ENCODE measurements around the gene WIPF1. TPM values are rescaled to one million over a fixed set of nuclear protein-coding genes. Genes with fewer than 3 reads are reported as not detected.

The WIPF1 gene
- polyA plus RNA-seq, 1 donor from 2014 or later, result 0.25 TPM

DNA sequence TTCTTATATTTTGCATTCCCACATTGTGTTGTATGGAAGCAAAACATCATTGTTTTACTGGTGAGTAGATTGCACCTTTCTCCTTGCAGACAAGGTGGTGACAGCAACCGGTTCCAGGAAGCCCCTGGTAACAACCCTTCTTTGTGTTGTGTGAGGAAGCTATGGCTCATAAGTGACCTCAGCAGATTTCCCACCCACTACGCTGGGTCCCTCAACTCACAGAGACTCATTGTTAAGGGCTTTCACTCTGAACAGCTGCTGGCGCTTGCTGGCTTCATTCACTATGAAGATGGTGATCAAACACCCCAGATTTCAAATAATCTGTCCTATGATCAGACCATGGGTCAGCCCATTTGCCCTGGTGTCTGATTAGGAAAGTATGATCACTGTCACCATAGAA lies 53.4 kb downstream of the WIPF1 start:
- H3K79me2 ChIP-seq (replicated peaks; ENCODE audit: insufficient read depth, low read length), result no peaks in the 10 kb centered on the region
- no peaks in the 10 kb centered on the region for H3F3A ChIP-seq (ENCODE audit: insufficient read depth, low read length, poor library complexity, severe bottlenecking)
- H3K9me2 ChIP-seq (ENCODE audit: insufficient read depth, low read length), result no peaks in the 10 kb centered on the region
- H3K4me3 ChIP-seq (ENCODE audit: low read length), result no peak overlapping the region
- H4K20me1 ChIP-seq (ENCODE audit: insufficient read depth), result no peaks in the 10 kb centered on the region
- no peaks in the 10 kb centered on the region for H3K9me3 ChIP-seq (ENCODE audit: low read length)
- TF ChIP-seq POLR2AphosphoS5 (IDR thresholded peaks at IDR 0.05) (no peak), MXI1 (conservative IDR thresholded peaks at IDR 0.05; ENCODE audit: poor library complexity, severe bottlenecking) (no peak), RAD21 (conservative IDR thresholded peaks at IDR 0.05) (no peak), TAF1 (IDR thresholded peaks at IDR 0.05; ENCODE audit: low read depth) (no peak)
- TF ChIP-seq, protein P1, sequence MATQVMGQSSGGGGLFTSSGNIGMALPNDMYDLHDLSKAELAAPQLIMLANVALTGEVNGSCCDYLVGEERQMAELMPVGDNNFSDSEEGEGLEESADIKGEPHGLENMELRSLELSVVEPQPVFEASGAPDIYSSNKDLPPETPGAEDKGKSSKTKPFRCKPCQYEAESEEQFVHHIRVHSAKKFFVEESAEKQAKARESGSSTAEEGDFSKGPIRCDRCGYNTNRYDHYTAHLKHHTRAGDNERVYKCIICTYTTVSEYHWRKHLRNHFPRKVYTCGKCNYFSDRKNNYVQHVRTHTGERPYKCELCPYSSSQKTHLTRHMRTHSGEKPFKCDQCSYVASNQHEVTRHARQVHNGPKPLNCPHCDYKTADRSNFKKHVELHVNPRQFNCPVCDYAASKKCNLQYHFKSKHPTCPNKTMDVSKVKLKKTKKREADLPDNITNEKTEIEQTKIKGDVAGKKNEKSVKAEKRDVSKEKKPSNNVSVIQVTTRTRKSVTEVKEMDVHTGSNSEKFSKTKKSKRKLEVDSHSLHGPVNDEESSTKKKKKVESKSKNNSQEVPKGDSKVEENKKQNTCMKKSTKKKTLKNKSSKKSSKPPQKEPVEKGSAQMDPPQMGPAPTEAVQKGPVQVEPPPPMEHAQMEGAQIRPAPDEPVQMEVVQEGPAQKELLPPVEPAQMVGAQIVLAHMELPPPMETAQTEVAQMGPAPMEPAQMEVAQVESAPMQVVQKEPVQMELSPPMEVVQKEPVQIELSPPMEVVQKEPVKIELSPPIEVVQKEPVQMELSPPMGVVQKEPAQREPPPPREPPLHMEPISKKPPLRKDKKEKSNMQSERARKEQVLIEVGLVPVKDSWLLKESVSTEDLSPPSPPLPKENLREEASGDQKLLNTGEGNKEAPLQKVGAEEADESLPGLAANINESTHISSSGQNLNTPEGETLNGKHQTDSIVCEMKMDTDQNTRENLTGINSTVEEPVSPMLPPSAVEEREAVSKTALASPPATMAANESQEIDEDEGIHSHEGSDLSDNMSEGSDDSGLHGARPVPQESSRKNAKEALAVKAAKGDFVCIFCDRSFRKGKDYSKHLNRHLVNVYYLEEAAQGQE (IDR thresholded peaks at IDR 0.05; ENCODE audit: borderline replicate concordance), result no peak
- no peak overlapping the region for H3K9ac ChIP-seq (ENCODE audit: low read length)
- no peak overlapping the region for H2AFZ ChIP-seq (ENCODE audit: low read depth, low read length)
- H3K4me2 ChIP-seq (ENCODE audit: low read length), result no peak overlapping the region
- no peak overlapping the region for H3K27ac ChIP-seq (ENCODE audit: low read length)
- H3K27me3 ChIP-seq (ENCODE audit: insufficient read depth, low read depth, low read length), result no peaks in the 10 kb centered on the region
- H3K36me3 ChIP-seq (ENCODE audit: insufficient read depth, low read length), result no peaks in the 10 kb centered on the region

DNA sequence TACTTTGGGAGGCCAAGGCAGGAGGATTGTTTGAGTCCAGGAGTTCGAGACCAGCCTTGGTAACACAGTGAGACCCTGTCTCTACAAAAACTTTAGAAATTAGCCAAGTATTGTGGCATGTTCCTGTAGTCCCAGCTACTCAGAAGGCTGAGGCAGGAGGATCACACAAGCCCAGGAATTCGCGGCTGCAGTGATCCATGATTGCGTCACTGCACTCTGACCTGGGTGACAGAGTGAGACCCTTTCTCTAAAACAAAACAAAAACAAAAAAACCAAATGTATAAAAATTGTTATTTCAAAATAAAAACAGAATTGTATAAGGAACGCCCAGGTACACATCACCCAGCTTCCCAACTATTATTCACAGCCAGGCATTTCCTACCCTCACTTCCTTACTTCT lies 56.7 kb downstream of the WIPF1 start:
- Histone ChIP-seq H3F3A (ENCODE audit: insufficient read depth, low read length, poor library complexity, severe bottlenecking) (no peaks in the 10 kb centered on the region), H3K27me3 (ENCODE audit: insufficient read depth, low read depth, low read length) (no peaks in the 10 kb centered on the region), H3K79me2 (replicated peaks; ENCODE audit: insufficient read depth, low read length) (no peaks in the 10 kb centered on the region), H3K36me3 (ENCODE audit: insufficient read depth, low read length) (no peaks in the 10 kb centered on the region), H2AFZ (ENCODE audit: low read depth, low read length) (no peak overlapping the region), H3K4me3 (ENCODE audit: low read length) (no peak overlapping the region), H3K9me3 (ENCODE audit: low read length) (no peaks in the 10 kb centered on the region), H3K9ac (ENCODE audit: low read length) (no peak overlapping the region), H3K27ac (ENCODE audit: low read length) (no peak overlapping the region), H4K20me1 (ENCODE audit: insufficient read depth) (no peaks in the 10 kb centered on the region), H3K4me2 (ENCODE audit: low read length) (no peak overlapping the region), H3K9me2 (ENCODE audit: insufficient read depth, low read length) (no peaks in the 10 kb centered on the region)
- TF ChIP-seq SMC3 (conservative IDR thresholded peaks at IDR 0.05; ENCODE audit: poor library complexity) (no peak), EP300 (conservative IDR thresholded peaks at IDR 0.05; ENCODE audit: poor library complexity, severe bottlenecking) (no peak), RAD21 (conservative IDR thresholded peaks at IDR 0.05) (no peak), POLR2AphosphoS5 (IDR thresholded peaks at IDR 0.05) (no peak), EZH2 (IDR thresholded peaks at IDR 0.05; ENCODE audit: borderline replicate concordance, insufficient read depth, low read length, poor library complexity, severe bottlenecking) (no peak), MXI1 (conservative IDR thresholded peaks at IDR 0.05; ENCODE audit: poor library complexity, severe bottlenecking) (no peak), TAF1 (IDR thresholded peaks at IDR 0.05; ENCODE audit: low read depth) (no peak)
- TF ChIP-seq, protein P2, sequence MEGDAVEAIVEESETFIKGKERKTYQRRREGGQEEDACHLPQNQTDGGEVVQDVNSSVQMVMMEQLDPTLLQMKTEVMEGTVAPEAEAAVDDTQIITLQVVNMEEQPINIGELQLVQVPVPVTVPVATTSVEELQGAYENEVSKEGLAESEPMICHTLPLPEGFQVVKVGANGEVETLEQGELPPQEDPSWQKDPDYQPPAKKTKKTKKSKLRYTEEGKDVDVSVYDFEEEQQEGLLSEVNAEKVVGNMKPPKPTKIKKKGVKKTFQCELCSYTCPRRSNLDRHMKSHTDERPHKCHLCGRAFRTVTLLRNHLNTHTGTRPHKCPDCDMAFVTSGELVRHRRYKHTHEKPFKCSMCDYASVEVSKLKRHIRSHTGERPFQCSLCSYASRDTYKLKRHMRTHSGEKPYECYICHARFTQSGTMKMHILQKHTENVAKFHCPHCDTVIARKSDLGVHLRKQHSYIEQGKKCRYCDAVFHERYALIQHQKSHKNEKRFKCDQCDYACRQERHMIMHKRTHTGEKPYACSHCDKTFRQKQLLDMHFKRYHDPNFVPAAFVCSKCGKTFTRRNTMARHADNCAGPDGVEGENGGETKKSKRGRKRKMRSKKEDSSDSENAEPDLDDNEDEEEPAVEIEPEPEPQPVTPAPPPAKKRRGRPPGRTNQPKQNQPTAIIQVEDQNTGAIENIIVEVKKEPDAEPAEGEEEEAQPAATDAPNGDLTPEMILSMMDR (IDR thresholded peaks at IDR 0.05; ENCODE audit: poor library complexity, severe bottlenecking), result no peak
- TF ChIP-seq, protein P1 (IDR thresholded peaks at IDR 0.05; ENCODE audit: borderline replicate concordance), result no peak
